NCI-H1417 treated with DMSO at 0.1 percent for 48 hours (cell line): ENCODE data around the gene MELK.

ENCODE experiments used
- DNase-seq: peaks from one replicate; lab custom pipeline; 2025; lab: John Stamatoyannopoulos, UW

The MELK gene

DNA sequence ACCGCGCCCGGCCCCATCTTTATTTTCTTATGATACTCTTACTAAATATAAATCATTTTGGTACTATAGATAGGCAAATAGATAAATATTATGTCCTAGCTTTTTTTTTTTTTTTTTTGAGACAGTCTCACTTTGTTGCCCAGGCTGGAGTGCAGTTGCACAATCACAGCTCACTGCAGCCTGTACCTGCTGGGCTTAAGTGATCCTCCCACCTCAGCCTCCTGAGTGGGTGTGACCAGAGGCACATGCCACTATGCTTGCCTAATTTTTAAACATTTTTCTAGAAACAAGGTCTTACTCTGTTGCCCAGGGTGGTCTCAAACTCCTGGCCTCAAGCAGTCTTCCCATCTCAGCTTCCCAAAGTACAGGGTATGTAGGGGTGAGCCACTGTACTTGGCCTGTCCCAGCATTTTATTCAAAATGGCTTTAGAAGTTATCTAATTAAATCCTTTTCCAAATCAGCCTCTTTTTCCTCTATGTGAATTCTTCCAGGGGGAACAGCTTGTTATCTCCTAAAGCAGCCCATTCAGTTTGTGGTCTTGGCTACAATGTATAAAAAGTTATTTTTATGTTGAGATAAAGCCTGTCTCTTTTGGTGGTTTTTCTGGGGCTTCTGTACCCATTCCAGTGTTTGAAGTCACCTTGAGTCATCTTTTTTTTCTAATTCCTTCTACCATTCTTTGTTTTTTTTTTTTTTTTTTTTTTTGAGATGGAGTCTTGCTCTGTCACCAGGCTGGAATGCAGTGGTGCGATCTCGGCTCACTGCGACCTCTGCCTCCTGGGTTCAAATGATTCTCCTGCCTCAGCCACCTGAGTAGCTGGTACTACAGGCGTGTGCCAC lies 12.1 kb downstream of the MELK start:
- no peak for DNase-seq

DNA sequence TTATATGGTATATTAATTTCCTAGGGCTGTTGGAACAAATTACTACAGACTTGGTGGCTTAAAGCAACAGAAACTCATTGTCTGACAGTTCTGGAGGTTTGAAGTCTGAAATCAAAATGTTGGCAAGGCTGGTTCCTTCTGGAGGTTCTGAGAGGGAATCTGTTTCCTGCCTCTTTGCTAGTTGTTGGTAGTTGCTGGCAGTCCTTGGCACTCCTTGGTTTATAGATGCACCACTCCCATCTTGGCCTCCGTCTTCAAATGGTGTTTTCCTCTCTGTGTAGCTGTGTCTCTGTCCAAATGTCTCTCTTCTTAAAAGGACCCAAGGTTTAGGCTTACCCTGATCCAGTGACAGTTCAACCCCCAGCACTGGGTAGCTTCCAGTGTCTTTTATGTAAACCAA lies 17.5 kb downstream of the MELK start:
- DNase-seq, result no peak

DNA sequence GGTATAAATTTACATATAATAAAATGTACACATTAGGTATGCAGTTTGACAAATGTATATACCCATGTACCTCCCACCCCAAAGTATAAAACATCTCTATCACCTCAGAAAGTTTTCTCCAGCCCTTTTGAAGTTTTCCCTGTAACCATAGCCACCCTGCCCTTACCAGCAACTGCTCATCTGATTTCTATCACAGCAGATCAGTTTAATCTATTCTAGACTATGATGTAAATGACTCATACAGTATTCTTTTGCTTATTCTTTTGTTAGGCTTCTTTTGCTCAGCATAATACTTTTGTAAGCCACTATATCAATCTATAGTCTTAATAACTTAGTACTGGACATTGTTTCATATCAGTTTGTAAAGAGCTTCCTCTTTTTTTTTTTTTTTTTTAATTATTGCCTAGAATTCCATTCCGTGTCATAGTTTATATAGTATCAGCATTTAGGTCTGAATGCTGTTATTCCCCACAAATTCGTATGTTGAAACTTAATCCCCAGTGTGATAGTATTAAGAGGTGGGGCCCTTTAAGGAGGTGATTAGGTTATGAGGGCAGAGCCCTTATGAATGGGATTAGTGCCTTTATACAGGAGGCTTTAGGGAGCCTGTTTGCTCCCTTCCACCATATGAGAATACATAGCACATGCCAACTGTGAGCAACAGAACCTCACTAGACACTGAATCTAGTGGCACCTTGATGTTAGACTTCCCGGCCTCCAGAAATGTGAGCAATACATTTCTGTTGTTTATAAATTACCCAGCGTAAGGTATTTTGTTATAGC lies 20.3 kb downstream of the MELK start:
- no peak for DNase-seq

DNA sequence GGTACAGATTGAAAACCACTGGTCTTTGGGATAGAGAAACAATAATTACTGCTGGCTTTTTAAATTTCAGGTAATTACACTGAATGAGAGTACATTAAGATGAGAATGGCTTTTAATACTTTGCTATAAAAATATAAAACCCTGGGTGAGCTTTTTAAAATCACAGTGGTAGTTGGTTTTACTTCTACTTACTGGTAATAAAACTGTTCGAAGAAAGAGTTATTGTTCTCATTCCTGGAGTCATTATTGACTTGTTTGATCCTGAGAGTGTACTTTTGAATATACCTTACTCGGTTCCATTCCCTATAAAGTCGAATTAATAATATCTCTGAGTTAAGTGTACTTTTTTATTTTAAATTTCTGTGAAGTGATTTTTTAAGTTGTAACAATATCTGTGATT lies 21.5 kb downstream of the MELK start:
- no peak for DNase-seq

DNA sequence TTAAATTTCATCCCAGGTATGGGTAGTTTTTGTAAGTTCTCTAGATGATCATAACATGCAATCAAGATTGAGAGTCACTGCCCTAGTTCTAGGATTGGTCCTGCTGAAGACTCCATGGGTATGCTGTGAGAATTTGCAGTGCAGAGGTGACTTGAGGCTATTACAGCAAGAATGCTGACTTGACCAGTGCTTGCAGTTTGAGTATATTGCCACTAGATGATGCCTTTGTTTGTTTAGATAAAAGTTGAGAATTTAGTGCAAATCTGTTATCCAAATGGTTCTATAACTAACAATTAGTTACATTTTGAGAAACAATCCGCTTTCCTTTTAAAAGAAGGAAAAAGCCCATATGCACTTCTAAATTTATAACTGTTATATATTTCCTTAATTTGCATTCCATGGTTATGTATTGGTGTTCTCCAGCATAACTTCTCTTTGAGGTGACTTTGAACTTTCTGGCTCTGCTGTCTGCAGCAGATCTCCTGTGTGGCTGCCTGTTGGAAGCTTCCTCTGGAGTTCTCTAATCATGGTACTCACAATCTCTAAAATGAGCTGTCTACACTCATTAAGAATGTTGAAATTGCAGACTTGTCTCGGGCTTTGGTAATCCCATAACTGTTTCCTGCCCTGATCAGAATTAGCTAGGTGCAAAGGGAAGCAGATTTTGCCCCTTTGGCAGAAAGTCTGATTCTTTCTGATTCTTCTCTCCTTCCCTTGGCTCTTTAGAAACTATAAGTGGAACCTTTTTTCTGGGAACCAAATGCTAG lies 24.9 kb downstream of the MELK start:
- no peak for DNase-seq

GRCh38 chr9:36598273-36598672 lies 25.6 kb downstream of the MELK start:
- no peak for DNase-seq

DNA sequence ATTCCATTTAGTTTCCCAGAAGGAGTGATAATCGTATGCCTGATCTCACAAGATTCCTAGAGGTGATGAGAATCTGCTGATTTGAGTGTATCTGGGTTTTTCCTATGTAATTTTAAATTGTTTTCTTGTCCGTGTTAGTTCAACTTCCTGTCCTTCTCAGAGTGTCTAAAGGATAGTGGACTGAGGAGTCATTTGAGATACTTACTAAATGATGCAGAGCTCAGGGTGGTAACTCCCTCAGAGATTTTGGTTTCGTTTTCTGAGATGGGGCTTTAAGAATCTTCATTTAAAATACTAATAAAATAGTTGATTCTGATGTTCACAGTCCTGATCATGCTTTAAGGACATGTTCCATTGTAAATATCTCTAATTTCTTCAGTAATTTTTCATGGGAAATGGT lies 30.3 kb downstream of the MELK start:
- DNase-seq, result no peak

DNA sequence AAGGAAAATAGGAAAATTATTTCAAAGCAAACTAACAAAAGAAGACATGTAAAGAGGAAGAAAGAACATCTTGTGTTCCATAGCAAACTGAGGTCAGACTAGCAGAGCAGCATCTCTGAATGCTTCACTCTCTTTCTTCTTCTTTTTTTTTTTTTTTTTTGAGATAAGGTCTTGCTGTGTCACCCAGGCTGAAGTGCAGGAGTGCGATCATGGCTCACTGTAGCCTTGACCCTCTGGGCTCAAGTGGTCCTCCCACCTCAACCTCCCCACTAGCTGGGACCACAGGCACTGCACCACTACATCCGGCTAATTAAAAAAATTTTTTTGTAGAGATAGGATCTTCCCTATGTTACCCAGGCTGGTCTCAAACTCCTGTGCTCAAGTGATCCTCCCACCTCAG lies 36.6 kb downstream of the MELK start:
- no peak for DNase-seq

DNA sequence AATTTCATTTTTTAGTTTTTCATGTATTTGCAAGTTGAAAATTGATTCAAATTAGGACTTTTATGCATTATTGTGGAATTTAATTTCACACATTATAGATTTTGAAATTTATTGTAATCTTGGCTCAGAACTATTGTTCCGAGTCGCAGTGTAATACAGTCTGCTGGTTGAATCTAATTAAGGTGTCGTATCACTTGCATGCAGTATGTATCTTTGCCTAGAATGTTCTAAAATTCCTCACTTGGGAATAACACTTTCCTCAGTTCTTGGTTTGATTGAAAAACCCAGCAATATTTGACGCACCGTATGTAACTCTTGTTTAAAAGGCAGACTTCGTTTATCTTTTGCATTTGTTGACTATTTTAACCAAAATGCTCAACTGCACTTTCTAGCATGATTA lies 49.4 kb downstream of the MELK start:
- DNase-seq, result no peak

- no peak for DNase-seq
These were observed 50.6 kb downstream of the MELK start for GRCh38 chr9:36623280-36623679.

DNA sequence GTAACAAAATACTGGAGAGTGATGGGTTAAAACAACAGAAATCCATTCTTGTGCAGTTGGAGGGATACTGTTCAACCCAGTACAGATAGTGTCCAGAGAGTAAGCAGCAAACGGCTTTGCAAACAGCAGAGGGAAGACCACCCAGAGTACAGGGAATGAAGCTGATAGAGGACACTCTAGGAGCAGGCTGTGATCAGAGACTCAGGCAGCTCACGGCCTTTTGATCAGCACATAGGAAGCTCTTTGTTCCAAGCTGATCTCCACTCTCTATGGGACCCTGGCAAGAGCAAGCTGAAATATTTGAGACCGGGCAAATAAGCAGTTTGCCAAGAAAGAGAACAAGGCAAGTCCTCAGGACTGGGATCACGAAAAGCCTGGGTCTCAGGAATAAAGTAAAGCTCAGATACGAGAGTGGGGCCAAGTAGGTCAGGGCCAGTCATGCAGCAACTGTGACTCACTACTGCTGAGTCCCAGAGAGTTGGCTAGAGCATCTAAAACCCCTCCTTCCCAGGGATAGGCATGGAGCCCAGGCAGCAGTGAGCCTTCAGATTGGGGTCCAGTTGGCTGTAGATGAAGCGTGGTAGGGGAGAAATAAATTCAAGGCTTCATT lies 52.4 kb downstream of the MELK start:
- no peak for DNase-seq

GRCh38 chr9:36632892-36633291 lies 60.2 kb downstream of the MELK start:
- no peak for DNase-seq

GRCh38 chr9:36637491-36638270 lies 65.0 kb downstream of the MELK start:
- DNase-seq, result no peak

DNA sequence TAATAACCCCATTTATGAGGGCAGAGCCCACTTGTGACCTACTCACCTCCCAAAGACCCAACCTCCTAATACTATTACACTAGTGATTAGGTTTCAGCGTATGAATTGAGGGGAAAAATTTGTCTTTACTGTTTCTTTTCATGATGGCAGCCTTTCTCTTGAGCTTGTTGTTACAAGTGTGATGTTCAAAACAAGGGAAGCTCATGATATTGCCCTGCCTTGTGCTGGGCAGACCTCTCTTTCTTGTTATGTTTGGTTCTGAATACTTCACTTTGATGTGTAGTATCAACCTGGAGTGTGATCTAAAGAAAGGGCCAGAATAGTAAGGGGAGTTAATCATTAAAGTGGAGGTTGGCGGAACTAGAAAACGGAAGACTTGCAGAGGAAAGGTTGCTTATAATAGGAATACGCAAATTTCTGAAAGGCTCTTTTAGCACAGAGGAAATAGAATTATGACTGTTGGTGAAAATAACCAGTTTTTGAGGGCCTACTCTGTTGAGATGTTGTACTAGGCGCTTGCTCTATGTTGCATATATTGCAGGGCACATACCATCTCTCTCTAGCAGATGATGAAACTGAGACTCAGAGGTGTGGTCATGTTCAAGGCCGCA lies 68.2 kb downstream of the MELK start:
- DNase-seq, result no peak

- no peak for DNase-seq
These were observed 70.1 kb downstream of the MELK start for GRCh38 chr9:36642817-36643216.

DNA sequence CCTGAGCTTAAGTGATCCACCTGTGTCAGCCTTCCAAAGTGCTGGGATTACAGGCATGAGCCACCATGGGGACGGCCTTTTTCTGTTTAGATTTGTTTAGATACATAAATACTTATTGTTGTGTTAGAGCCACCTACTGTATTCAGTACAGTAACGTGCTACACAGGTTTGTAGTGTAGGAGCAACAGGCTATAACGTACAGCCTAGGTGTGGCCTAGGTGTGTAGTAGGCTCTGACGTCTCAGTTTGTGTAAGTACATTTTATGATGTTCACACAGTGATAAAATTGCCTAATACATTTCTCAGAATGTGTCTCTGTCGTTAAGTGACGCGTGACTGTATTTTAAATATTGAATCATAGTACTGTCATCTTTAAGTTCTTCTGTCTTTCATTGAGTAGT lies 84.1 kb downstream of the MELK start:
- no peak for DNase-seq

DNA sequence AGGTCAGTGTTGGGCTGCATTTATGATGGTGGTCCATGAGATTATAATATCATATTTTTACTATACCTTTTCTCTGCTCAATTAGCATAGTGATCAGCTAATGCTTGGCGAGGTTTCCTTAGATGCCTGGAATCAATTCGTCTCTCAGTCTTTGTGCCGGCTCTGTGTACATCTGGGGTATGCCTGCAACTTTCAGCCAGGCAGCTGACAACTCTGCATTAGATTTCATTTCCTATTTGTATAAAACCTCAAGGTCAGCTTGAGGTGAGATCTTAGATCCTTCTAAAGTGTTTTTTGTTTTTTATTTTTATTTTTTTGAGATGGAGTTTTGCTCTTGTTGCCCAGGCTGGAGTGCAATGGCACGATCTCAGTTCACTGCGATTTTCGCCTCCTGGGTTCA lies 86.8 kb downstream of the MELK start:
- DNase-seq, result no peak

DNA sequence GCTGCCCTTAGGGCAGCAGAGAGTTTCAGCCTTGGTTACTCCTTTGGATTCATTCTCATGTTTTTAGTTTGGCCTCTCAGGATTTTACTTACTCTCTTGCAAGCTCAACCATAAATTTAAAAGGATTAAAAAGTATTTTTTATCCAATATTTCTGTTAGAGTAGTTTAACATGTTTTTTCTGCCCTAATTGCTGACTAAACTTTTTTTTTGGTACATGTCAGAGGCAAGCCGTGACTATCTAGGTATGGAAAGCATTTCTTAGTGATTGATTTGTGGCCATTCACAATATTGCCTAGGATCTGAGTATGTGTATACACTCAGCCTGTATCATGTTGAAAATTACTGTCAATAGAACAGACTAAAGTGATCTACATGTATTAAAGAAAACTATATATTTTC lies 92.1 kb downstream of the MELK start:
- no peak for DNase-seq

- no peak for DNase-seq
These were observed 92.7 kb downstream of the MELK start for GRCh38 chr9:36665387-36665786.

- no peak for DNase-seq
These were observed 93.3 kb downstream of the MELK start for GRCh38 chr9:36665921-36666431.

DNA sequence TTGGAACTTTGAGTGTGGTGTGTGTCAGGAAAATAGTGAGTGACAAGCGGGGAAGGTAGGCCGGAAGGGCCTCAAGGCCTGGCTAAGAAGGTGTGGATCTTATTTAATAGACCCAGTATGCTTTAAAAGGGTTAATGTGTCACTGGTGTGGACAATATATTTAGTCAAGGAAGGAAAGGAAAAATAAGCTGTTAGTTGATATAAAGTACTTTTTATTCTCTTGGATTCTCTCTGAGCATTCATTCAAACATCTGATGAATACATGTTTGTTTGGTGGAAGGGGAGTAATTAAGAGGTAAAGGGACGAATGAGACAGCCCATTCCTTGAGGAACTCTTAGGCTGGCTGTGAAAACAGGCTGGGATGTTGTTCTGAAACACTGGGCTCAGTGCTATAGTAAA lies 98.9 kb downstream of the MELK start:
- DNase-seq, result no peak
